HuH-7.5 (cell line): Measurements from ENCODE around the gene ANK3.

Experiments used
- DNase-seq: peaks from one replicate; pipeline ENCODE4 v3.0.0; 2011; ENCODE audit warnings: low spot score

ANK3 gene

DNA sequence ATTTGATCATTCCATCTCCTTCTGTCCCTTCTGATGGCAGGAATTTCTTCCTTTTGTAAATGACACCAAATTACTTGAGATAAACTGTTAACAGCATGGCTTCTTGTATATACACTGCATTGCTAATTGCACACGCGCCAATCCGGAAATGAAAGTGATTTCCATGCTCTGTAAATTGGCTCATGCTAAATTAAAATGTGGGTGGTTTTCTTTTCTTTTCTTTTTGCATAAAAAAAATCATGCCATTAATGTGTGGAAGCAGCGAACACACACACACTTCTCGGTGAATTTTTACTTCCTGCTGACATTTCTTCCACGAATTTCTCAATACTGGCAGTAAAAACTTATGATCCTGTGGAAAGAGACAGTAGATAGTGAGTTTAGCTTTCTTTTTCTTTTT, 360.2 kb downstream of the ANK3 start:
- no peak for DNase-seq

DNA sequence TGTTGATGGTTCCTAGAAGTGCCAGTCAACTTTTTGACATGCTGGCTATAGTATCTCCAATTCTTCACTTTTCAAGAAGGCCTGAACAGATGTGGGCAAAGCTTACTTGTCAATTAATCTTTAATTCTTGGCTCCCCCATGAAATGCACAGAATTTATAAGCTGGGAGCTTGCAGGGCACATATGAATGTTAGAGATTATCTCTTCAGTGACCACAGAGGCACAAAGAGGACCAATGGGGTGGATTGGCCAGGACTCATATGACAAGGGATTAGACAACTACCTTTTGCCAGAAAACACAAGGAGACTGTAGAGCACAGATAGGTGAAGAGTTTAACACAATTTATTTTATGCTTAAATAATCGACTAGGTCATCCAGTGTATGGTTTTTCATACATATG, 361.6 kb downstream of the ANK3 start:
- no peak for DNase-seq

DNA sequence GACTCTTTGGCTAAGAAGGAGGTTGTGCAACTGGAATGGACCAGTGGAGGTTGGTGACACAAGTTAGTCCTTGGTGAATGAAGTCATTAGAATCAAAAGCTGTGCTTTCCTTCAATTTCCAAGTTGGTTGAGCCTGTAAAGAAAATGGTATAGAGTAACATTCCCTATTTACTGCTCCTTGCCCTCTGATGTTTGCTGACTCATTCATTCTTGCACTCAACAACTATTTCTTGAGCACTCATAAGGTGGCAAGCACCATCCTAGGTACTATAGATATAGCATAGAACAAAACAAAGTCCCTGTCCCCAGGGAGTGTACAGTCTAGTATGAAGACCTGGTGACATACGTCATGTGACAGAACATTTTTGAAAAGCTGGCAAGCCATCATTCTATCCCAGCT, 364.4 kb downstream of the ANK3 start:
- DNase-seq, result no peak

DNA sequence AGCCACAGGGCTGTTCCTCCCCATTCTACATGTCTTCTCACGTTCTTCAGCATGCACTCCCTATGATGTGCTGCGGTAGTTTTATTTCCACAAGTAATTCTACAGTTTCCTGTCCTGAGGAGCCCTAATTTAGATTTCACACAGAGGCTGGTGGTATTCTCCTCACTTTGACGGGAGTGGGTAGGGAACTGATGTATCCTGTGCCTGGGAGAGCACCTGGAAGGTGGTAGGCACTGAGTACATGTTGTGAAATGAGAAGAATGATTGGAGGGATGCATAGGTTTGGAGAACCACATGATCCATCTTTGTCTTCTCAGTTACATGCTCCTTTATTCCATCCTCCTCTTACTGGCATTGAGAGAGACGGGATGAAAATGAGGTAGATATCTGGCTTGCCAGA, 365.2 kb downstream of the ANK3 start:
- no peak for DNase-seq

DNA sequence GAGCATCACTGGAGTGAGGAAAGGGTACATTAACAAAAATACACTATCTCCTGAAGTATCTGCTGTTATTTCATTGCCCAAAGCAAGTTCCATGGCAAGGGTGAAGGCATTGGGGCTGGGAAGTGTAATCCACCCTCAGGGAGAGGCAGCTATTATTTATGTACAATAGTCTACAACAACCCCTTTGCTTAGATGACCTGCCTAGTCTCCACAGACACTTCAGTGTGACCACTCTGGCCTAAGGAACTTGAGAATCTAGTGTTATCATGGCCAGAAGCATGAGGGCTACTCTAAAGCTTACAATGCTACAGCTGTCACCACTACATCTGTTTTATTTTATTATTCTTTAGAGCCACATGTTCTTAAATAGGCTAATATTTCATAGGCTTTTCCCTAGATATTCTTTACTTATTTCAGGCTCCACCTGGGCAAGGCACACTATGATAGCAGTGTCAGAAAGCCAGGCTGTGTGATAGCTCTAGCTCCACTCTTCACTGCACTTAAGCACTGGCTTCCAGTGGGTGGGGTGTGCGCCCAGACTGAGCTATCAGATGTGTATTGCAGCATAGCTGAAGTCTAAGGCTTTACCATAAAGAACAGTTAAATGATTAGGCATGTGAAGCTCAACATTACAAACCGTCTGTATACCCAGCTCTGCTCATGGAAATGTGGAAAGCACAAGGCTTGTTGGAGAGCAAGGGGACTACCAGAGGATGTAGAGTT, 366.4 kb downstream of the ANK3 start:
- DNase-seq, result no peak

DNA sequence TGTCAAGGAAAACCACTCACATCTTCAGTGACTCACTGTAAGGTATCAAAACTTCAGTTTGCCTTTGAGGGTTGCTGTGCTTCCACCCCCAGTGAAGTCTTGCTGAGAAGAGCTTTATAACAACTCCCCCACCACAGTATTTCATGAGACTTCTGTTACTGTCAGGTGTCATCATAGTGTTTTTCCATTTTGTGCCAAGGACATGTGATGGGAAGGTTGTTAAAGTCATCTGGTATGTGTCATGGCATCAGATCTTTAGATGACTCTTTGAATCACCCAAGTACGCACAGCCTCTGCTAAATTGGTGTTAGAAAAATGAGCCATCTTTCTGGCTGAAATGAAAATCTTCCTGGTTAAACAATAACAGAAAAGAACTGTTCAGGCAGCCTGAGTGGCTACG, 368.3 kb downstream of the ANK3 start:
- no peak for DNase-seq

DNA sequence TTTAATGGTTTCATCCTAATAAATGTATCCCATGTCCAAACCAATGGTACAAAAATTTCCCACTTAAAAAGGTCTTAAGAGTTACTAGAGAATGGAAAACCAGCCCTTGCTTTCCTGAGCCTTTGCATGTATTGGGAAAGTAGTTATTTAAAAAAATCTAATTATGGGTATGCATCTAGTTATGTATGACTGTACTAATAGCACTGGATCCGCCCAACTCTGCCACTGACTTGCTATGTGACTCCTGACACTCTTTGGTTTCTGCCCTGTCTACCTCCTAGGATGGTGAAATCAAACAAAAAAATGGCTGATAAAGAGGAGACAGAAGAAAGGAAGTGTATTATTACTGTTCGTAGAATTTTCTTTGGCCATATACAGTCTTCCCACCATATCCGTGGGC, 372.9 kb downstream of the ANK3 start:
- no peak for DNase-seq

DNA sequence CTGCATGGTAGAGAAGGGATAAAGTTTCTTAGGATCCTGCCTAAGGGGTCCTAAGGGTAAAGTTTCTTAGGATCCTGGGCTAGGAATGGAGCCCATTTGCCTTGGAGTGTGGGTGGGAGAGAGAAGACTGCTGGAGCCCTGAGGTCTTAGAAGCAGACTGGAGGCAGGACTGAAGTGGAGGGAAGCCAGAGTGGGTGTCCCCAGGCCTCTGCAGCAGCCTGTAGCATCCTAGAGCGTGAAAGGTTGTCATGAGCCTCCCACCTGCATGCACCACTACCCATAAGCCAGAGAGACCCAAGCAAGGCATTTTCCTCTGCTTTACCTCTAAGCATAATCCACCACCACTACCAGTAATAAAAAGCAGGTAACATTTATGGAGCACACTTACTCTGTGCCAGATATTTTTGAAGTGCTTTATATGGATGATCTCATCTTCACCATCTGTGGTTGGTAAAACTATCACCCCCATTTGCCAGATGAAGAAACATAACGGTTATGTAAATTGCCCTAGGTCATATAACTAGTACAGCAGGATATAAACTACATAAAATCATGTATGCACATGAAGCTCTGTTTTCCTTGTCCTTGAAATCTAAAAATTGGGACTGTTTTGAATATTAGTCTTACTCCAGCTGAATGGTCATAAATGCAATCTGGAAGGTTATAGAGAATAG, 379.8 kb downstream of the ANK3 start:
- no peak for DNase-seq

DNA sequence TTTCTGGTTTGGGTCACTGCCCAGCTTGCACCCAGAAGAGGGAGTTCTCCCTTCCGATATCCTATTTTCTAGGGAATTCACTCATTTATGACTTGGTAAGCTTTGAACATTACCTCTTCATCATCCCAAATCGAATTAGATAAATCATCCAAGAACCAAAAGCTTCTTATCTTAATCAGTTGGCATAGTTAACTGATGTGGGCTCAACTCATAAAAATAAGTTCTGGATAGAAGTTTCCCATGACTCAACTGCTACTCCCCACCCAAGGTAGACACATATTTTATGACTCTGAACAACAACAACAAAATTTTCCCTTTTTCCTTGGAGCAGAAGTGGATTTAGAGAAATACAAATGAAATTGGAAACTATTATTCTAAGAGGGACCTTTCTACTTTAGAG, 380.4 kb downstream of the ANK3 start:
- DNase-seq, result no peak

DNA sequence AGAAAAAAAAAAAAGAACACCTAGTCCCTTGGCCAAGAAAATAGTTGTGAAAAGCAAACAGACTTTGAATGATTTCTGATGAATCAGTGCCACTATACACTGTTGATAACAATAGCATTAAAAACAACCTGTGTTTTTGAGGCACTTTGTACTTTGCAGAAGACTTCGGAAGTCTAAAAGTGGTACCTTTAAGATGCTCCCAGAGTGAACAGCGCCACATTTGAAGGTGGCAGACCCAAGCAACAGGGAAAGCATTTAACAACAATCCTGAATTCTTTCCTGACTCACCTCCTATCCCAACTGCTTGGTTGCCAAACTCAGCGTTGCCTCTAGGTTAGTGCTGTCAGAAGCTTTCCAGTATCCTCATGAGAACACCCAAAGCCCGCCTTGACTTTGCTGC, 380.9 kb downstream of the ANK3 start:
- no peak for DNase-seq

DNA sequence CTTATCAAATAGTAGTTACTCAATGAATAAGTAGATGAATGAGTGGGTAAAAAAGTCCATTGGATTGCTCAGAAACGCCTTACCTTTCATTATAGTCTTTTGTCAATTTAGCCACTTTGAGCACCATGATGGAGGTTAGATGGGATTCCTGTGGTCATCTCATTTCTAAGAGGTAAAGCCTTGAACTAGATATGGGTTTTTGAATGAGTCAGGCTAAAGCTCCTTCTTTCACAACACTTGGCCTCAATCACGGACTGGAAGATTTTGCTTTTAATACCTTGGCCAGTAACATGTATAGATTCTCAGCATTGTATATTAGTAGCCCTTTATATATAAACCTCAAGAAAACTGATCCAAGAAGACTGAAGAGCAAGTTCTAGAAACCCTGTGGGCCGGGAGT, 383.6 kb downstream of the ANK3 start:
- DNase-seq, result no peak

DNA sequence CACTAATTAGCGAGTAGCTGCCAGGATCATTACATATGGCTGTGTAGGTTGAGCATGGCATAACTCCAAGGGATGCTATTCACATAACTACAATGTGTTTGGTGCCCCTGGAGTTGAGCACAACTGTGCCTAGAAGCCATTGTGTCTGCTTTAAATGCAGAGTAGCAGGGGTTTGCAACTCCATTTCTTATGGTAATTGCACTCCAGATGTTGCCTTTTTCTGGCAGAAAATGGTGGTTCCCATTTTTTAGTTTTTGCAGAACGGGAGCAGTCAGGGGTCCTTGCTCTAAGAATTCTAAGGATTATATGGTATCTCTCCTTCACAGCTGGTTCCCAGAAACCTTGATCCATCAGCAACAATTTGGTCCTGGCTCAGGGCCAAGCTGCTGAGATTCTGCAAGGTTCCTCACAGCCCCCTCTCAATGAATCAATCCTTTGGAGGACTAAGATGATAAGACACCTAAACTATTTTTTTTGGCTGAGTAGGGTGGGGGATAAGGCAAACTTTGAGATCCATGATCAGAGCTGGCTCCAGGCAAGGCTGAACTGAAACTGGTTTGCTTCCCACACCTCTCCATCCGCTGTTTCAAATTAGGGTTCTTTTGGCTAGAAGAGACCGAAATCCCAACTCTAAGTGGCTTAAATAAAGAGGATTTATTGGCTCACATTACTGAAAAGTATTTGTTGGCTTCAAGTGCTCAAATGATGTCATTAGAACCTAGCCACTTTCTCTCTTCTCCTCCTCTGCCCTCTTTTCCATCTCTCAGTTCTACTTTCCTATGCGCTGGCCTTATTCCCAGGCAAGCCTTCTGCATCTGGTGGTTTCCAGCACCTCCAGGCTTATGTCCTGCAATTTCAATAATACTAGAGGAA, 385.8 kb downstream of the ANK3 start:
- no peak for DNase-seq

DNA sequence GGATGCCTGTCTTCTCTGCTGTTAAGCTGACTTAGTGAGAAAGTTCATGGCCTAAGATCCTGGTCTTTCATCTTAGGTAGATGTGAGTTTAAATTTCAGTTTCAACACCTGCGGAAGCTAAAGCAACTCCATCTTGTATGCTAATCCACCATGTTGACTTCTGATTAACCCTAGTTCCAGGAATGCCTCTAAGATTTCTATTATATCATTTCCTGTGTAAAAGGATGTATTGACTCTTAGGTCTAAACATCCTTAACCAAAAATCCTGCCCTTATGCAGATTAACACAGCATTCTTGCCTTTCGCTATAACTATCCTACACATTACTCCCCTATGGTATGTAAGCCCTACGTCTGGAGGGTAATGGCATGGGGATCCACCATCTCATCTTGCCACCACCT, 388.9 kb downstream of the ANK3 start:
- DNase-seq, result no peak

DNA sequence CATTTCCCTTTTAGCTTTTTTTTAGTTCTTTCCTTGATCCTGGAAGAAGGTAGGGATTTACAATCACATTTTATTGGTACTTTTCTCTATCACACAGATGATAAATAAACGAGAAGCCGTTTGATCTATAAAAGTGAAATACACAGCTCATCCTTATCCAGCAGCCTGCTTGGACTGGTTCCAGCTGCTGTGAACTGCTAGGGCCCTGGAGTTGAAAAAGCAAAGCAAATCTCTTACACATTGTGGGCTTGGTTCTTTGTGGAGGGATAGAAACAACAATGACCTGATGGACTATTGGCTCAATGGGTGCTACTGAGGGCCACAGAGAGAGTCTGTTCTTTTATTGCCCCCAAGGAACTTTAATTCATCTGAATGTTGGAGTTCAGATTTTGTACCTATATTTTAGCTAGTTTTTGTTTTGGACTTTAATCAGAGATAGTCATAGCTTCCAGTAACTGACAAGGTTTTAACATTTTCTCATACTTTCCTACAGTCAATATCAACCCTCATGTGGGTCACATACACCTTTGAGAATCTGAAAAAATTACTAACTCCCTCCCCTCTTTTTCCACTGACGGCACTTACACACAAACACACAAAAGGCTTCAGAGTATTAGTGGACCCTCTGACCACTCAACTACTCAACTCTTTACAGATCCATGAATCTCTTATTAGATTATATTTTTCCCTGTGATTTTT, 391.7 kb downstream of the ANK3 start:
- no peak for DNase-seq

DNA sequence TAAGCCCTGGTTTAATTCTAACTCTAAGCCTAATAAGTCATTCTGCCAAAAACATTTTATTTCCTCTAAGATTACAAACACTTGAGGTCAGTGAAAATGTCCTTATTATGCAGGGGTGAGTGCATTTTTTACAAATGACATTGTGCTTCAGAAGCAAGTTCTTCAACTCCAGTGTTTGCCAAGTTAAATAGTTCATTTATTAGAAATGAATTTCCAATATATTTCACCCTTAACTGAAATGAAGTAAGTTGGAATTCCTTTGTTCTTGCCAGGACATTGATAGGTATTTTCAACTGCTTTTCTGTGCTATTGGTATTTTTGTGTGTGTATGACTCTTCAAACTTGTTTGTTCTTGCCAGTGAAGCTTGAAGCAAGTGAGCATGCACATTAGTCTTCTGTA, 393.8 kb downstream of the ANK3 start:
- DNase-seq, result no peak

DNA sequence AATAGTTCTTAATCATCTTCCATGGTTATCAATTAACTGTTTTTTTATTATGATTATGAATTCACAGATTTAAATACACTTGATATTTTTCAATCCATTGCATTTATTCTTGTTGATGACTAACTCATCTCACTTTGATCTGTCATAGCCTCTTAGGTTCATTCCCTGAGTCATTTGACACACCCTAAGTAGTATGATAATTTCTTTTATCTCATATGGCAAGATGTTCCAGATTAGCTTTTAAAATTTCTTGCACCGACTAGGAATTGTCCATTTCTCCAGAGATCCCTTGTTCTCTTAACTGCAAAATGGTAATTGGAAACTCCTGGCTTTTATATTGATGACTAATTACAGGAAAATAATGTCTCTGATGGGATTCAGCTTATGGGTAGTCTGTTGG, 395.7 kb downstream of the ANK3 start:
- DNase-seq, result no peak

DNA sequence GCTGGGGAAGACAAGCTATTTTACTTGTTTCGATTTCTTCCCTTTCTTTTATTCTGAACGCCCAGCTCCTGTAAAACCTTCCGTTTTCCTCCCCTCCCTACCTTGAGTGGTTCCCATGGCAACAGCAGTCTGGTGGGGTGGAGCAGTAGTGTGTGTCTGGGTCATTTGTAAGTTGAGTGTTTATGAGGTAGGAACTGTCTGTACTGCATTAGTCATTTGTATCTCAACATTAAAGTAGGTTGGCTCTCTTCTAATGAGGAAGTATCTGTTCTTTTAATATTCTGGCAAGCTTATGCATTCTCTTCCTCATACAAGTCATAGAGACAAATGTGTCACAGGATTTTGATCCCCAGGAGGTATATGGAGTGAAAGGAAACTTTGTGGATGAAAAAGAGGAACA, 398.0 kb downstream of the ANK3 start:
- DNase-seq, result no peak

DNA sequence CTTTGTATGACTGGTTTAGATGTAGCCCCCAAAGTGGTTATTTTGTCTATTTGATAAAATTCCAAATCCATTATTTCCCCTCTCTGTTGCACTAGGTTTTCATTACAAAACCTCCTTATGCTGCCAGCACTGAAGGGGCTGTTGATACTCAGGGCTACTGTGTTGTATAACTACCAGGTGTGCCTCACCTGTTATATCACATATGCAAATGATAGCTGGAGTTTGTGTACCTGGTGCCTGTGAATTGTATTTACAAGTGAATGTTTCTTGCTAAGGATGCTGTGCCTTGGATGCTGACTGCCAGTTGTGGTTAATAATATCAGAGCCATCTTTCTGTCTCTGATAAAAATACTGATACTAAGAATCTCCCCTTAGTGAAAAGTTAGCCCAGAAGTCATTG, 398.6 kb downstream of the ANK3 start:
- no peak for DNase-seq

DNA sequence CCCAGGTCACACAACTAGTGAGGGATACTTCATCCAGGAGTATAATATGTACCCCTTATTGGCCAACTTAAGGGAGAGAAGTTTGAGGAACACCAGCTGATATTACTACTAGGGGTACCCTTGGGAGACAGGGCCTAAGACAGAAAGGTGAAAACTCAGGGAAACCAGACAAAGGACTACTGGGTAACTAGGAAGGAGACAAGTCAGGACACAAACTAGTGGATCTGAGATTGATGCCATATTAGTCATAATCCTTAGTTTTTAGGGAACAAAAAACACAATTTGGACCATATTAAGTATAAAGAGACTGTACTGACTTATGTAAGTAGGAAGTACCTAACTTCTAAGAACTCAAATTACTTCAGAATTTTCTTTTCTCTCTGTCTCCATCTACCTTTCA, 404.0 kb downstream of the ANK3 start:
- no peak for DNase-seq

DNA sequence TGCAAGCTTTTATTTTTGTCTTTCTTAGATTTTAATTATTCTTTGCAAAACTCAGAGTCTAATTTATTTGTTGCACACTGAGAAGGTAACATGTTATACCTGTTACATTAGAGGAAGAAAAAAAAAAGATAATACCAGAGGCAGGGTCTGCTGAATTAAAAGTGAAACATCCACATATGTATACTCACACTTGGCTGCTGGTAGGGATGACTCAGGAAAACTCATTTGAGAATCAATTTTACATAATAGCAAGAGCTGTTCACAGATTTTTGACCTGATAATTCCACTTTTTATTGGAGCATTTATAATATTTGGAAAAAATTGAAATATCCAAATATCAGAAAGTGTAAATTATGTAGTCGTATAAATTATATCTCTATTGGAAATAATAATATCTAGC, 405.3 kb downstream of the ANK3 start:
- no peak for DNase-seq

DNA sequence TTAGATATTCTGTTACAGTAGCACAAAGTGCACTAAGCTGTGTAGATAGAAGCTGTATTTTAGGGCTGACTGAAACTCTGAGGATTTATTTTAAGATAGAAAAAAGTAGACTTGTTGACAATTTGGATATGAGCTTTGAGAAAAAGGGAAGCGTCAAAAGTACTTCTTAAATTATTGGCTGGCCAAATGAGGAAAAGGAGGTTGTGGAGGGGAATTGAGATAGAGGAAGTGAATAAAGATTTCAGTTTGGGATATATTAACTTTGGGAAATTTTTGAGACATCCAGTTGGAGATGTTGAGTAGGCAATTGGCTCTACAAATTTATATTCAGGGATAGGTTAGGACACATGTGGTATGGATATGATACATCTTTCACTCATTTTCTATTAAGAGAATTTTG, 409.3 kb downstream of the ANK3 start:
- DNase-seq, result no peak

DNA sequence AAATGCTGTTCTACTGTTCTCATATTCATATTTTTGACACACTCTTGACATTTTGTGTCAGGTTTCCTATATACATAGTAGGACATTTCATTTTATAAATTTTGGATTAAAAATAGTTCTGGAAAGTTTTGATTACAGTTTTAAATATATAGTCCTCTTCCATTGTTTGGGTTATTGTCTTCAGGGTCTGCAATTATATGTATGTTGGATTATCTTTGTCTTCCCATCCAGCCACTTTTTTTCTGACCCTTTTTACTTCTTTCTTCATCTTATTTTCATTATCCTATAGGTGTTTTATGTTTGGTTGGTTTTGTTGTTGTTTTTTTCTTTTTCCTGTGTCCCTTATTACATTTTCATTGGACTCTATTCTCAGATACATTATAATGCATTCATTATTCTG, 412.2 kb downstream of the ANK3 start:
- no peak for DNase-seq

DNA sequence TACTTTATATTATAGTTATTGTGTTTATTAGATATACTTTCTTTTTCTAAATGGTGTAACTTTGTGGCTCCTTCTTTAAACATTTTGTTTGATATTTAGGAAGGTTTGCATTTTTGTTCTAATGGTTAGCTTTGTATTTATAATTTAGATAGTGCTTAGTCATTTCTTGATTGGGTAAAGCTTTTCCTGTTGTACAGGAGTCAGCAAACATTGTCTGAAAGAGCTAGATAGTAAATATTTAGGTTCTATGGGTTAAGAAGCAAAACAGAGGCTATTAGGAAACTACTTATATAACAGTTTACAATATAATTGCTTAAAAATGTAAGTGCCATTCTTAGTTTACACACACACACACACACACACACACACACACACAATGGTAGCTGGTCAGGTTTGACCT, 412.8 kb downstream of the ANK3 start:
- DNase-seq, result no peak
